HG03378 (cell line): ENCODE results near the gene CCDC159.
"Not testable (repeated sequence)": the region's sequence is repeated elsewhere in the genome, so short reads cannot be mapped to it uniquely, and the experiment has no call there.

ENCODE experiments used
- ATAC-seq: cut with Tn5 transposase; IDR thresholded peaks from one replicate; pipeline ENCODE4 v1.9.1; 2021; ENCODE audit warnings: mild to moderate bottlenecking, moderate library complexity; ENCODE audit not compliant: unreplicated experiment

The CCDC159 gene, protein sequence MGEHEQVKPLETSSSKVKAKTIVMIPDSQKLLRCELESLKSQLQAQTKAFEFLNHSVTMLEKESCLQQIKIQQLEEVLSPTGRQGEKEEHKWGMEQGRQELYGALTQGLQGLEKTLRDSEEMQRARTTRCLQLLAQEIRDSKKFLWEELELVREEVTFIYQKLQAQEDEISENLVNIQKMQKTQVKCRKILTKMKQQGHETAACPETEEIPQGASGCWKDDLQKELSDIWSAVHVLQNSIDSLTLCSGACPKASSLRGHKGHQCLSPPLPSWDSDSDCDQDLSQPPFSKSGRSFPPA

DNA sequence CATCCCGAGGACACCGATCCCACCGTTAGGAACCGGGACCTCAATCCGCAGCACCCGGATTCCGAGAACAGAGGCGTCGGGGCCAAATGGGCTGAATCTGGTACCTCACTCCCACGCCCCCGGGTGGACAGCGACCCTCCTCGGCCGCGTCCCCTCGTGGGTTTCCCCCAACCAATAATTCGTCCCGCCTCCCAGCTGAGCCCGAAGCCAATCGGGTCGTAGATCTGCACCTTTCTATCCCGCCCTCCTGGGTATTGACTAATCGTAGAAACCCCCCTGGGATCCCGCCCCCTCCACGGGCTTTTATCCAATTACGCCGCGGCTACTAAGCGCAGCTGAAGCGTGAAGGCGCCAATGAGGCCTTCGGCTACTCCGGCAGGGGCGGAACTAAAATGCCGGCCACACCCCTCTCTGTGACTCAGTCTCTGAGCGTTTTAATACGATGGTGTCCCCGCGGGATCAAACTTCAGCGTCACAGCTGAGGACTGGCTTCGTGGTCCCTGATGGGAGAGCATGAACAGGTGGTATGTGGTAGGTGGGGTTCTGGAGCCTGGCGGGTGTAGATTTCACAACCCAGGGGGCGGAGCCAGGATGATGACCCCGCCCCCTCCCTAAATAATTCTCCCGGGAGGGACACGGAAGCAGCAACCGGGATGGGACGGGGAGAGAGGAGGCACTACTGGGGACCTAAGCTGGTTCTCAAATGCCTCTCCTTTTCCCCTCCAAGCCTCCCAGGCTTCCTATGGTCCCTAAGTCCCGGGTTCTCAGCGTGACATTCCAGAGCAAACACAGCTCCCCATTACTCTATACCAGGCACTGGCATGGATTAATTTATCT, at the start of gene CCDC159, which contains the start of gene TMEM205:
Gene CCDC159, plus strand, starts transcription at position 416 of the 837 bp plus-strand sequence. Its CDS starts 88 bp downstream, at position 504.
Gene TMEM205, minus strand, starts transcription at position 165 of the 837 bp plus-strand sequence. CDS start 649 bp downstream, outside the sequence.
- ATAC-seq = peak; percentile 87

DNA sequence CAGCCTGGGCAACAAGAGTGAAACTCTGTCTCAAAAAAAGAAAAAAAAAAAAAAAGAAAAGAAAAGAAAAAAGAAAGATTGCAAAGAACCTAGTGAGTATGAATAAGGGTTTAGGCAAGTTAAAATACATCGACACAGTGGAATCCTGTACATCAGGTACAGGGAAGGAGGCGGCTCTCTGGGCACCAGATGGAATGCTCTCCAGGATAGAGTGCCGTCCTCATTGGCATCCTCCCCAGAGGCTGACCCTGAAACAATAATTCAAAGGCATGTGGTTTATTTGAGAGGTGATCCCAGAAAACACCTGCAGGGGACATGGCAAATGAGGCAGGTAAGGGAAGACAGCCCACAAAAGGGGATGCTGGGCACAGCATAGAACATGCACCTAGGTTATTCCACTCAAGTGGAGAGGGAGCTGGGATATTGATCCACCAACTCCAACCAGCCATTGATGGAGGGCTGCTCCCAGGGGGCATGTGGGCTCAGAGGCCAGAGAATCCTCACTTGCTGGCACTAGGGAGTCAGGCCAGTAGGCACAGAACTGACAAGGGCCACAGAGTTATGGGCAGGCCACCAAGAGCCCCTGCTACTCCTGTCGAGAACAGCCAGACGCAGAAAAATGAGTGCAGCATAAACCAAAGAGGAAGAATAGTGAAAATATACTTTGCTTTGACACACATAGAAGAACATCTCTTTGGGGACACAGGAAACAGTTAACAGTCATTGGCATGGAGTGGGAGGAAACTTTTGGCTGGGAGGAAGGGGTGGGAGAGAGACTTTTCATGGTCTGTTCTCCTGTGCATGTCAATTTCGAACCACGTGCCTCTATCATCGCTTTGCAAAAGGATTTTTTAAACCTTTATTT, 46.1 kb upstream of the CCDC159 start:
- ATAC-seq = no peak

DNA sequence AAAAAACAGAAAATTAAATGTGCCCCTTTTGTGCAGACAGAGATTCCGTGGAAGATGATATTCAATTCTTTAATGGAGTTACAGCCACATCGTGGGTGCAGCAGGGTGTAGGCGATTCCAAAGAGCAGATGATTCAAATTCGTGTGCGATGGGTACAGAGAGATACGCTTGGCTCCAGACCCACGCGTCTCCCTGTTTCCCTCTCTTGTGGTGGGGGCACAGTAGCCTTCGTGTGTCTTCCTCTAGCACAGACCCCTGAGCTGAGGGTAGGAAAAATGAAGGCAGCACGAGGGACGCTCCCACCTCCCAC, 45.6 kb upstream of the CCDC159 start:
- ATAC-seq = no peak

DNA sequence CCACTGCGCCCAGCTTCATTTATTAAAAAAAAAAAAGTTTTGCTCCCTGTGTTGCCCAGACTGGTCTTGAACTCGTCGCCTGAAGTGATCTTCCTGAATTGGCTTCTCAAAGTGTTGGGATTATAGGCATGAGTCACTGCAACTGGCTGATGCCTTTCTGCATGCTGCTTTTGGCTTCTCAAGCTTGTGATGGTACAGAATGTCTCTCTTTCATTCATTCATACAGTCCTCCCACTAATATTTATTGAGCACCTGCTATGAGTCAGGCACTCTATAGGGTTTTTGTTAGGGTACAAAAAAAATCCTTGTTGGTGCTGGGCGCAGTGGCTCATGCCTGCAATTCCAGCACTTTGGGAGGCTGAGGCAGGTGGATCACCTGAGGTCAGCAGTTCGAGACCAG, 41.4 kb upstream of the CCDC159 start:
- no peak for ATAC-seq

DNA sequence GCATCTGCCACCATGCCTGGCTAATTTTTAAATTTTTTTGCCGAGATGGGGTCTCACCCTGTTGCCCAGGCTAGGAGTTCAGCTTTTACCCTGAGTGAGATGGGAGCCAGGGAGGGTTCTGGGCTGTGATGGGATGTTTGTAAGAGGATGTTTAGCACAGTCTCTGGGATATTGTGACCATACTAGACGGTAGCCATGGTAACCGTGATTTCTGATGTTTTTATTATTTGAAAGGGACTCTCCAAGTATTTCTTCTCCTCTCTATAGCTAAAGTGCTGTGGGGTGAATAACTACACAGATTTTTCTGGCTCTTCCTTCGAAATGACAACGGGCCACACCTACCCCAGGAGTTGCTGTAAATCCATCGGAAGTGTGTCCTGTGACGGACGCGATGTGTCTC, 40.0 kb upstream of the CCDC159 start:
- no peak for ATAC-seq

DNA sequence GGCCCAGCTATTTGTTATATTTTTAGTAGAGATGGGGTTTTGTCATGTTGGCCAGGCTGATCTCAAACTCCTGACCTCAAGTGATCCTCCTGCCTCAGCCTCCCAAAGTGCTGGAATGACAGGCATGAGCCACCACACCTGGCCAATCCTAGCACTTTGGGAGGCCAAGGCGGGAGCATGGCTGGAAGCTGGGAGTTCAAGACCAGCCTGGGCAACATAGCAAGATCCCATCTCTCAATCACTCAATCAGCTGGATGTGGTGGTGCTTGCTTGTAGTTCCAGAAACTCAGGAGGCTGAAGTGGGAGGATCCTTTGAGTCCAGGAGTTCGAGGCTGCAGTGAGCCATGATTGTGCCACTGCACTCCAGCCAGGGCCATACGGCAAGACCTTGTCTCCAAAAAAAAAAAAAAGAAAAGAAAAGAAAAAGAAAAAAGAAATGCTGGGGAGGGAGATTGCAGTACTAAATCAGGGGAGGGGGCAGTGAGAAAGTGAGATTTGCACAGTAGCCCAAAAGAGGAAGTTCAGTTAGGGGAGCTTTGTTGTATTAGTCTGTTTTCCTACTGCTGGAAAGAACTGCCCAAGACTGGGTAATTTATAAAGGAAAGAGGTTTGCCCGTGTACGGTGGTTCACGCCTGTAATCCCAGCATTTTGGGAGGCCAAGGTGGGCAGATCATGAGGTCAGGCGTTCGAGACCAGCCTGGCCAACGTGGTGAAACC, 25.9 kb upstream of the CCDC159 start:
- ATAC-seq = not testable (repeated sequence)

DNA sequence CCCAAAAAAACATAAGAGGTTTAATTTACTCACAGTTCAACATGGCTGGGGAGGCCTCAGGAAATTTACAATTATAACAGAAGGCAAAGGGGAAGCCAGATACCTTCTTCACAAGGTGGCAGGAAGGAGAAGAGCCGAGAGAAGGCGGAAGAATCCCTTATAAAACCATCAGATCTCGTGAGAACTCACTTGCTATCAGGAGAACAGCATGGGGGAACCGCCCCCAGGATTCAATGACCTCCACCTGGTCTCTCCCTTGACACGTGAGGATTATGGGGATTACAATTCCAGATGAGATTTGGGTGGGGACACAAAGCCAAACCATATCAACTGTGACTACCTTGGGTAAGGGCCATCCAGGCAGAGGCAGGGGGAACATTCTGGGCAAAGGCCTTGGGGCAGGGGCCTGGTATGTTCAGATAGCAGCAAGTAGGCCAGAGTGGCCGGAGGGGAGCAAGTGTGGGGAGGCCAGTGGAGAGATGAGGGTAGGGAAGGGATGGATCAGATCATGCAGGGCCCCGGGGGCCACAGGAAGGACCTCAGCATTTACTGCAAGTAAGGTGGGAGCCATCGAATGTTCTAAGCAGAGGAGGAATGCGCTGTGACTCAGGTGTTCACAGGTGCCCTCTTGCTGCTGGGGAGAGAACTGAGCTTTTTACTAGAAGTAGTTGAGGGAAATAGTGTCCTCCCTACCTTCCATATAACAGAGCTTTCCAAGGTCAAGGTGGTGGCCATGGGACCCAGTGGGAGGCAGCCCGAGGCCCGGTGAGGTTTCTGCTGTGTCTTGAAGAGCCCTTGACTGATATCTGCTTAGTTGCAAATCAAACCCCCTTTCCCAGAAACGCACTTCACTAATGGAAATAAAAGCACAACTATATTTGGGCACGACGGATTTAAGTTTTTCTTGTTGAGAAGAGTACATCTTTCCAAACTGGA, 24.9 kb upstream of the CCDC159 start:
- ATAC-seq = no peak

DNA sequence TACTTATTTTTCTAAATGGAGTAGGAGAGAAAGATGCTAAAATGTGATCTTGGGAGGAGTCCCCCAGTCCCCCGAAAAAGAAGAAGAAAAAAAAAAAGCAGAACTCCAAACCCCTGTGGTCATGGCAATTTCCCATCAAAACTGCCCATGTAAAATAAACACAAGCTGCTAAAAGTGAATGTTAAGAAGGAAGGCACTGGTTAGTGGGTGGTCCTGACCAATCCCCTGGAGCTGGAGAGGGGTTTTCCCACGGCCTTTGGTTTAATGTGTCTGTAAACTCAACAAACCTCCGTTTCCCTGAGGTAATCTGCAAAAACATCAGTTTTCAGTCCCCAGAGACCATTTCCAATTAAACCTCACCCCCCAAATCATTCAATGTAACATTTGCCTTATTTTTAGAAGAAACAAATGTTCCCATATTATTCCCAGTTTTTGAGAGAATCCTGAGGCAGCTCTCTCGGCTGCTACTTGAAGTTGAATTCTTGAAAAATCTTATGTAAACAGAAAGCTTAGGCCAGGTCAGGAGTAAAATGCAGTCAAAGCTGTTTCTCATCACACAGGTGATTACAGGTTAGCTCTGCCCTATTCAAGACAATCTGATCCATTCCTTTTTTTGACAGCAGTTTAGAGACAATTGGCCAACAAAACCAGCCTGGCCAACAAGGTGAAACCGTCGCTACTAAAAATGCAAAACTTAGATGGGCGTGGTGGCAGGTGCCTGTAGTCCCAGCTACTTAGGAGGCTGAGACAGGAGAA, 23.9 kb upstream of the CCDC159 start:
- no peak for ATAC-seq

DNA sequence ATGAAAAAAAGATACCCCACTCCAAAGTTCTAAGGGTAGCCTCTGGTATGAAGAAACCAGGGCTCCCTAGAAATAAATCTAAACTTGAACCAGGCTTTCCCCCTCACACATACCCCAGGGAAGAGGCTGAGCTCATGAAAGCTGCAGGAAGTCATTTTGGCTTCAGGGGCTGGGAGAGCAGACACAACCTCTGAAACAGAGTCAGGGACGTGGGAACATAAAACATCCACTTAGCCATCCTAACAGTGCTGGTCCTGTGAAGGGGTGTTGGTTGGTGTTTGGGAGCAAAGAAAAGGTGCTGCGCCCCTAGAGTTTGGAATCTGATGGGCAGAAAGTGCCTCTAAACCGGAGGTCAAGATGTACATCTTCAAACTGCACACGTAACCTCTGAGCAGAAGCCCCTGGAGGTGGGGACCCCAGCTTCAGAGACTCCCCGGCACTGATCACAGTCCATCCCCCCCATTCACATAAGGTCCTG, 22.7 kb upstream of the CCDC159 start:
- no peak for ATAC-seq

DNA sequence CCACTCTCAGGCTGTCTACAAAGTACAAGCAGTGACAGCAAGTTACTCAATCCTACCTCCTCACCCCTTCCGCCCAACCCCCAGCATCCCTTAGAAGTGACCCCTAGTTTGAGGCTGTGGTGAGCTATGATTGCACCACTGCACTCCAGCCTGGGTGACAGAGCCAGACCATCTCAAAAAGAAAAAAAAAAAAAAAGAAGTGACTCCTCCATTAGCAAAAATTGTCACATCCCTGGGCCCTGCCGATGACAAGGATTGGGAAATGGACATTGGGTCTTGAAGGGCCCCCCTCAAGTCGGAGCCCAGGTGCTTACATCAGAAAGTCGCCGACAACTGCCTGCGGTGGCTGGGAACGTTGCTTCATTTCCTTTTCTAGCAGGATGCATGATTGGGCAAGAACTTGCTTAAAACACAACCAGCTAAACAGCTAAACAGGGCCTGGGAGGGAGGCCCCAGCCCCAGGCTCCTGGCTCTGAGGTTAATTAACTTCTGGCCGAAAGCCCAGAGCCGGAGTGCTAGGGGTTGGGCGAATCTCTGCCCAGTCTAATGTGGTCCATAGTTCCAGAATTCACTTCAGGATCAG, 22.1 kb upstream of the CCDC159 start:
- ATAC-seq = peak; percentile 60

DNA sequence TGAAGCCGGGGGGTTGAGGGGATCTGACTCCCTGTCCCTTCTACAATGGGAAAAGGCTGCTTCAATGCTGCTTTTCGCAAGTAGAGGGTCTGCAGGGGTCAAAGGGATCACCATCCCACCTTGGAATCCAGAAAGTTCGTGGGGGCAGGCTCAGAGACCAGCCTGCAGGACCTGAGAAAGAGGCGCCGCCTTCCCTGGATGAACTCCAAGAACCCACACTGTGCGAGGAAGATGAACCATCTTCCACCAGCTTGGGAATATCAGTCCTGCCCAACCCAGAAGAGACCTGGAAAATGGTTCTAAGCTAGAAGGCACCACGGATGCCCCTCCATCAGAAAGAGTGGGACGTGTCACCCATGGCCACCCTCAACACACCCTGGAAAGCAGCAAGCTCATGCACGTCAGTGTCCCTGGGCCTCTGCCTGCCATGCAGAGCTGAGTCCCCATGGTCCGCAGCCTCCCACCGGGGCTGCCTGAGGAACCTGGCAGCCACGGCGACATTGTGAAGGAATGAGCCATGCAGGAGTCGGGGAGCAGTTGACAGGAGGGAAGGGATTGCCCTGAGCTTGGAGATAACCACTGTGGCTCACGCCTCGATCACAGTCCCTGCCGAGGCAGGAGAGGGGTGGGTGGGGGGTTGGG, 21.4 kb upstream of the CCDC159 start:
- ATAC-seq = no peak

DNA sequence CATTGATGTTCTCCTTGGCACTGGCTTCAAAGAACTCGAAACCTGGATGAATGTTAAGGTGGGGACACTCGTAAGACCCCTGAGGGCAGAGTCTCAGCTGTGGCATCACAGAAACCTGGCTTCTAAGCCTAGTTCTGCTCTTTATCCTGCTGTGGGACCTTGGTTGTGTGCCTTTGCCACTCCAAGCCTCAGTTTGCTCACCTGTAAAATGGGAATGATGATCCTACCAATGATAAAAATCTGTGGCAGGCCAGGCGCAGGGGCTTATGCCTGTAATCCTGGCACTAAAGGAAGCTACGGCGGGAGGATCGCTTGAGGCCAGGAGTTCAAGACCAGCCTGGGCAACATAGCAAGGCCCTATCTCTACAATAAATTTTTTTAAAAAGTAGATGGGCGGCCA, 20.8 kb upstream of the CCDC159 start:
- no peak for ATAC-seq

DNA sequence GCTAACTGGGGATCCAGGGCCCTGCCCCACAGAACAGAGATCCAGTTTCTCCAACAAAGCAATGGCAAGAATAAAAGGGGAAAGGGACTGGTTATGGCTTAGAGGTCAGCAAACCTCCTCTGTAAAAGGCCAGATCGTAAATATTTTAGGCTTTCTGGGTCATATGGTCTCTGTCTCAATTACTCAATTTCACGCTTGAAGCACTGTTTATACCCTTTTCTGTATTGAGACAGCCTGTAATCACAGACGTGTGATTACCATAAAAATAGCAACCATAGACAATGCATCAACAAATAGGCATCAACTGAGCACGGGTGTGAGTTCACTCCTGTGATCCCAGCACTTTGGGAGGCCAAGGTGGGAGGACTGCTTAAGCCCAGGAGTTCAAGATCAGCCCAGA, 16.2 kb upstream of the CCDC159 start:
- no peak for ATAC-seq

DNA sequence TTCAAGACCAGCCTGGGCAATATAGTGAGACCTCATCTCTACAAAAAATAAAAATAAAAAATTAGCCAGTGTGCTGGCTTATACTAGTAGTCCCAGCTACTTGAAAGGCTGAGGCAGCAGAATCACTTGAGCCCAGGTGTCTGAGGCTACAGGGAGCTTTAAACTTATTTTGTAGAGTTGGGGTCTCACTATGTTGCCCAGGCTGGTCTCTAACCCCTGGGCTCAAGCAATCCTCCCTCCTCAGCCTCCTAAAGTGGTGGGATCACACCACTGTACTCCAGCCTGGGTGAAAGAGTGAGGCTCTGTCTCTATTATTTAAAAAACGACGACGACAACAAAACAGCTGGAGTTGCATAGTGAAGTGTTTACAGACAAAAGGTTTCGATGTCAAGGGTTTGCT, 14.8 kb upstream of the CCDC159 start:
- no peak for ATAC-seq

DNA sequence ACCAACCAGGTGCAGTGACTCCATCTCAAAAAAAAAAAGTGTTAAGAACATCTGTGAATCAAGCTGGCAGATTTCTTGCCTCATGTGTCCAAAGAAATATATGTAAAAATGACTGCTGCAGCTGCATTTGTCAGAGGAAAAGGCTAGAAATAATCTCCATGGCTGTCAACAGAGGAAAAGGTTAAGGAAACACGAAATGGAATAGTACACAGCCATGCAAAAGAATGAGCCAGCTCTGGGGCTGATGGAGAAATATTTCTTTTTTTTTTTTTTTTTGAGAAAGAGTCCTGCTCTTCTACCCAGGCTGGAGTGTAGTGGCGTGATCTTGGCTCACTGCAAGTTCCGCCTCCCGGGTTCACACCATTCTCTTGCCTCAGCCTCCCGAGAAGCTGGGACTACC, 13.5 kb upstream of the CCDC159 start:
- ATAC-seq = no peak

DNA sequence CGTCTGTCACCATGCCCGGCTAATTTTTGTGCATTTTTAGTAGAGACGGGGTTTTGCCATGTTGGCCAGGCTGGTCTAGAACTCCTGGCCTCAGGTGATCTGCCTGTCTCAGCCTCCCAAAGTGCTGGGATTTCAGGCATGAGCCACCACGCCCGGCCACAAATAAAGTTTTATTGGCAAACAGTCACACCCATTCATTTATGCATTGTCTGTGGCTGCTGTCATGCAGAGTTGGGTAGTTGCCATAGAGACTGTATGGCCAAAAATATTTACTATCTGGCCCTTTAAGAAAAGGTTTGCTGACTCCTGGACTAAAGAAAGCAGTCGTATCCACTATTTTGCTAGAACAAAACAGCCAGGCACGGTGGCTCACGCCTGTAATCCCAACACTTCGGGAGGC, 12.5 kb upstream of the CCDC159 start:
- ATAC-seq = not testable (repeated sequence)

DNA sequence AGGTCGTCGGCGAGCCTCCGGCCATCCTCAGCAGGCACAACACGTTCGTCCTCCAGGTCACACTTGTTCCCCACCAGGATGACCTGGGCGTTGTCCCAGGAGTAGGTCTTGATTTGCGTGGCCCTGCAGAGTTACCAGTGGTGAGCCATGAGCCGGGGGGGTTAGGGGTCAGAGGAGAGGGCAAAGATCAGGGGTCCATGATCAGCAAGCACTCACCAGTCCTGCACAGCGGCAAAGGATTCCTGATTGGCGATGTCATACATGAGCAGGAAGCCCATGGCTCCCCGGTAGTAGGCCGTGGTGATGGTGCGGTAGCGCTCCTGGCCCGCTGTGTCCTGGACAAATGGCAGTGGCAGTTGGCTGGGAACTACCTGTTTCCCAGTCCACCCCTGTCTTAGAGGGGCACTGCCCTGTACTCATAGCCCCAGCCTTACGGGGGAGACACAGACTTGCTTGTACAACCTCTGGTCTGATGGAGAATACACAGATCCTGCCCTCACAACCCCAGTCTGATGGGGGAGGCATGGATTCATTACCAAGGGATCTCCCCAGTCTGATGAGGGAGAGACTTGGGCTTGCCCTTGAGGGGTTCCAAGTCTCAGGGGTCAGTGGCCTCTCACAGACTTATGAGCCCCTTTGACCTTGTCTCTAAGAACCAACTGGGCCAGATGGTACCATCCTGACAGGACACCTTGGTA, 10.7 kb upstream of the CCDC159 start:
- no peak for ATAC-seq
